ENCODE results near the gene PLCD1. TPM values are rescaled to one million over a fixed set of nuclear protein-coding genes. Genes with fewer than 3 reads are reported as not detected.
A peak's percentile ranks its signal among the peaks of the same experiment; 100 is the strongest.

Gene PLCD1
- total RNA-seq, 1 donor from 2014 or later: 38.6 TPM

DNA sequence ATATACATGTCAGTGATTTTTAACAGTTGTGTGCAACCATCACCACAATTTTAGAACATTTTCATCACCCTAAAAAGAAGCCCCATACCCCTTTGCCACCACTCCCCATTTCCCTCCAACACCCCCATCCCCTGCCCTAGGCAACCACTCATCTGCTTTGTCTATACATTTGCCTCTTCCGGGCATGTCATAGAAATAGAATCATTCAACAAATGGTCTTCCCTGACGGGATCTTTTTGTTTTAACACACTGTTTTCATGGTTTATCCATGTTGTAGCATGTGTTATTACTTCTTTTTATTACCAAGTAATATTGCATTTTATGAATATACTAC, 34.8 kb downstream of the PLCD1 start:
- Mint-ChIP-seq H3K4me1 (peaks cover 24% of the 10 kb centered on the region), H3K27me3 (ENCODE audit: insufficient read depth, low read depth) (peaks cover 18% of the 10 kb centered on the region), H3K36me3 (no peaks in the 10 kb centered on the region), H3K9me3 (no peaks in the 10 kb centered on the region), H3K4me3 (peak overlapping the region; percentile 77), H3K27ac (no peak overlapping the region)
- Histone ChIP-seq H3F3A (ENCODE audit: low read depth) (peaks cover 5% of the 10 kb centered on the region), H3K4me3 (peak overlapping the region; percentile 47), H3K9me3 (ENCODE audit: low read depth) (no peaks in the 10 kb centered on the region), H3K9ac (no peak overlapping the region), H3K4me1 (no peaks in the 10 kb centered on the region), H3K27me3 (peaks cover 12% of the 10 kb centered on the region), H3K4me2 (peak overlapping the region; percentile 76), H3K36me3 (no peaks in the 10 kb centered on the region), H3K79me2 (ENCODE audit: low read depth) (no peaks in the 10 kb centered on the region), H4K20me1 (ENCODE audit: low read depth) (no peaks in the 10 kb centered on the region), H2AFZ (replicated peaks) (peak overlapping the region; percentile 92), H3K27ac (no peak overlapping the region)
- TF ChIP-seq EZH2phosphoT487 (IDR thresholded peaks at IDR 0.05) (no peak), EZH2 (IDR thresholded peaks at IDR 0.05) (no peak)
- TF ChIP-seq, protein P1, sequence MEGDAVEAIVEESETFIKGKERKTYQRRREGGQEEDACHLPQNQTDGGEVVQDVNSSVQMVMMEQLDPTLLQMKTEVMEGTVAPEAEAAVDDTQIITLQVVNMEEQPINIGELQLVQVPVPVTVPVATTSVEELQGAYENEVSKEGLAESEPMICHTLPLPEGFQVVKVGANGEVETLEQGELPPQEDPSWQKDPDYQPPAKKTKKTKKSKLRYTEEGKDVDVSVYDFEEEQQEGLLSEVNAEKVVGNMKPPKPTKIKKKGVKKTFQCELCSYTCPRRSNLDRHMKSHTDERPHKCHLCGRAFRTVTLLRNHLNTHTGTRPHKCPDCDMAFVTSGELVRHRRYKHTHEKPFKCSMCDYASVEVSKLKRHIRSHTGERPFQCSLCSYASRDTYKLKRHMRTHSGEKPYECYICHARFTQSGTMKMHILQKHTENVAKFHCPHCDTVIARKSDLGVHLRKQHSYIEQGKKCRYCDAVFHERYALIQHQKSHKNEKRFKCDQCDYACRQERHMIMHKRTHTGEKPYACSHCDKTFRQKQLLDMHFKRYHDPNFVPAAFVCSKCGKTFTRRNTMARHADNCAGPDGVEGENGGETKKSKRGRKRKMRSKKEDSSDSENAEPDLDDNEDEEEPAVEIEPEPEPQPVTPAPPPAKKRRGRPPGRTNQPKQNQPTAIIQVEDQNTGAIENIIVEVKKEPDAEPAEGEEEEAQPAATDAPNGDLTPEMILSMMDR (IDR thresholded peaks at IDR 0.05): no peak
- DNase-seq (ENCODE audit: low spot score): no peak

DNA sequence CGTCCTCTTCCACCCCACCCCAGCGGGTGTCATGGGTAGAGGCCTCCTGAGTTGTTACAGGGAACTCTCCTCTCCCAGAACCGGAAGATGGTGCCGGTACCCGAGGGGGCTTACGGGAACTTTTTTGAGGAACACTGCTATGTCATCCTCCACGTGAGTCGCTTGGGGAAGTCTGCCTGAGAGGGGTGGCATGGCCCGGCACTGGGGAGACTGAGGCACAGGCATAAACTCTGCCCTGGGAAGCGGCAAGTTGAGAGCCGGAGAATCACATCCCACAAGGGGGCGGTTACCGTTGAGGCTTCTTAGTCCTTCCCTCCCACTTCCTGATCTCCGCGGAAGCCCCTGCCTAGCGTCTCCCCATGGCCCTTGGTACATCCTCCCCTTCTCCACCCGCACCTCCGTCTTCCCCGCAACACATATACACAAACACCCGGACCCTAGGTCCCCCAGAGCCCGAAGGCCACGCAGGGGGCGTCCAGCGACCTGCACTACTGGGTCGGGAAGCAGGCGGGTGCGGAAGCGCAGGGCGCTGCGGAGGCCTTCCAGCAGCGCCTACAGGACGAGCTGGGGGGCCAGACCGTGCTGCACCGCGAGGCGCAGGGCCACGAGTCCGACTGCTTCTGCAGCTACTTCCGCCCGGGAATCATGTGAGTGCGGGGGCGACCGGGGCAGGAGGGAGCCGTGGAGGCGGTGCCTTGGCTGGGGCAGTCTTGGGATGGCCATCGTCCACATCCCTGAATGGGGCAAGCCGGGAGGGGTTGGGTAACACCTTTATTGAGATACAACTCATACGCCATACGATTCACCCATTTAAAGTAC, 35.4 kb downstream of the PLCD1 start:
- Histone ChIP-seq H3F3A (ENCODE audit: low read depth) (peaks cover 5% of the 10 kb centered on the region), H3K9me3 (ENCODE audit: low read depth) (no peaks in the 10 kb centered on the region), H3K27me3 (peaks cover 12% of the 10 kb centered on the region), H3K4me2 (peak overlapping the region; percentile 76), H2AFZ (replicated peaks) (peak overlapping the region; percentile 92), H3K9ac (no peak overlapping the region), H3K4me3 (peak overlapping the region; percentile 47), H3K4me1 (no peaks in the 10 kb centered on the region), H4K20me1 (ENCODE audit: low read depth) (no peaks in the 10 kb centered on the region), H3K27ac (no peak overlapping the region), H3K36me3 (no peaks in the 10 kb centered on the region), H3K79me2 (ENCODE audit: low read depth) (no peaks in the 10 kb centered on the region)
- H3K27me3 Mint-ChIP-seq (ENCODE audit: insufficient read depth, low read depth): peaks cover 18% of the 10 kb centered on the region
- DNase-seq (ENCODE audit: low spot score): peak; percentile 61
- no peak overlapping the region for H3K27ac Mint-ChIP-seq
- peak overlapping the region; percentile 77 for H3K4me3 Mint-ChIP-seq
- no peaks in the 10 kb centered on the region for H3K36me3 Mint-ChIP-seq
- TF ChIP-seq, protein P1 (IDR thresholded peaks at IDR 0.05): peak; percentile 13
- no peak for TF ChIP-seq EZH2phosphoT487 (IDR thresholded peaks at IDR 0.05)
- no peaks in the 10 kb centered on the region for H3K9me3 Mint-ChIP-seq
- peaks cover 19% of the 10 kb centered on the region for H3K4me1 Mint-ChIP-seq

DNA sequence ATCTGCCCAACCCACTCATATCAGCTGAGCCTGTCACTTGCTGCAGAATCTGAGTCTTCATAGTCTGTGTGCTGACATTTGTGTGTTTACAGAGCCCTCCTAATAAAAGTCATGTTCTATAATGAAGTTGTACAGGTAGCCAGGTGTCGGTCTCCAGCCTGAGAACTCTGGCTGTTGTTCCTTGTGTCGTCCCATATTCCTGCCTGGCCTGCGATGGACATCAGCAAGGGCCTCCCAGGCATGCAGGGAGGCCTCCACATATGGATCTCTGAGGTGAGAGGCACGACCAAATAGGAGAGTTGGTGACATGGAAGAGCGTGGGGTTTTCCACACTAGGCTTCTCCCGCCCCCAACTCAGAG, 36.0 kb downstream of the PLCD1 start:
- Mint-ChIP-seq H3K4me1 (peaks cover 18% of the 10 kb centered on the region), H3K27ac (no peak overlapping the region)

More for the DNA sequence above, 36.0 kb downstream of the PLCD1 start:
- Histone ChIP-seq H3K79me2 (ENCODE audit: low read depth) (no peaks in the 10 kb centered on the region), H2AFZ (replicated peaks) (peak overlapping the region; percentile 92), H3K36me3 (no peaks in the 10 kb centered on the region), H3F3A (ENCODE audit: low read depth) (peaks cover 1% of the 10 kb centered on the region), H3K4me3 (no peak overlapping the region), H3K9ac (no peak overlapping the region), H3K9me3 (ENCODE audit: low read depth) (no peaks in the 10 kb centered on the region), H3K4me1 (no peaks in the 10 kb centered on the region), H3K27ac (no peak overlapping the region), H3K4me2 (no peak overlapping the region), H4K20me1 (ENCODE audit: low read depth) (no peaks in the 10 kb centered on the region), H3K27me3 (peaks cover 9% of the 10 kb centered on the region)
- TF ChIP-seq EZH2phosphoT487 (IDR thresholded peaks at IDR 0.05): no peak
- no peak for TF ChIP-seq EZH2 (IDR thresholded peaks at IDR 0.05)
- TF ChIP-seq, protein P1 (IDR thresholded peaks at IDR 0.05): no peak
- Mint-ChIP-seq H3K9me3 (no peaks in the 10 kb centered on the region), H3K36me3 (no peaks in the 10 kb centered on the region), H3K4me3 (peak overlapping the region; percentile 28), H3K27me3 (ENCODE audit: insufficient read depth, low read depth) (peaks cover 18% of the 10 kb centered on the region)
- no peak for DNase-seq (ENCODE audit: low spot score)

Measured in neural progenitor cell (in vitro differentiated cells).